Keratinocyte (primary cell): ENCODE data around the gene ZCWPW1. TPM values are rescaled to one million over a fixed set of nuclear protein-coding genes. Genes with fewer than 3 reads are reported as not detected.

Source experiments
- DNase-seq: peaks from one replicate; pipeline ENCODE4 v3.0.0-alpha.2; 2011; ENCODE audit warnings: low read depth, missing footprints, low spot score
- FAIRE-seq: peaks from 2 replicates; lab custom pipeline; 2011; peaks lifted over from hg19 to GRCh38; lab: Jason Lieb, UNC
- H2AFZ ChIP-seq: 2 replicates; pipeline ENCODE4 v1.6.0; 2012; ENCODE audit warnings: low read length, control low read depth, inconsistent platforms; ENCODE audit not compliant: control insufficient read depth
- H3K27ac ChIP-seq: 2 replicates; pipeline ENCODE4 v1.5.1; 2011; ENCODE audit warnings: low read length; ENCODE audit not compliant: control insufficient read depth, insufficient read depth
- H3K27me3 ChIP-seq: 3 replicates; pipeline ENCODE4 v1.6.0; 2011; ENCODE audit warnings: low read length; ENCODE audit not compliant: control insufficient read depth, insufficient read depth; ENCODE audit errors: extremely low read depth
- H3K36me3 ChIP-seq, 2 experiments: 2 replicates in 1 of 2; 3 replicates in 1 of 2; pipeline ENCODE4 v1.5.1; 2011; ENCODE audit warnings: low read length in 2 of 2, mild to moderate bottlenecking in 1 of 2; ENCODE audit not compliant: control insufficient read depth in 2 of 2, insufficient read depth in 2 of 2; ENCODE audit errors: extremely low read depth in 1 of 2
- H3K4me1 ChIP-seq: 3 replicates; pipeline ENCODE4 v1.5.1; 2011; ENCODE audit warnings: low read length; ENCODE audit not compliant: control insufficient read depth, insufficient read depth; ENCODE audit errors: extremely low read depth
- H3K4me2 ChIP-seq: 3 replicates; pipeline ENCODE4 v1.6.0; 2011; ENCODE audit warnings: low read depth, low read length; ENCODE audit not compliant: control insufficient read depth, insufficient read depth; ENCODE audit errors: extremely low read depth
- H3K4me3 ChIP-seq, 3 experiments: fragments of 200-600 bp in 1 of 3; sonication (generic) in 1 of 3; 2 replicates in 2 of 3; 3 replicates in 1 of 3; pipeline ENCODE4 v1.5.1; 2011 to 2016; ENCODE audit warnings: low read length in 3 of 3, mild to moderate bottlenecking in 3 of 3, control low read depth in 2 of 3, inconsistent platforms in 1 of 3, low read depth in 1 of 3, mixed read lengths in 1 of 3, mixed run types in 1 of 3, moderate library complexity in 1 of 3; ENCODE audit not compliant: control insufficient read depth in 2 of 3, insufficient read depth in 2 of 3; ENCODE audit errors: extremely low read depth in 1 of 3
- H3K79me2 ChIP-seq: 2 replicates; pipeline ENCODE4 v1.6.0; 2012; ENCODE audit warnings: low read length; ENCODE audit not compliant: control insufficient read depth, insufficient read depth
- H3K9ac ChIP-seq: 3 replicates; pipeline ENCODE4 v1.6.0; 2011; ENCODE audit warnings: low read length; ENCODE audit not compliant: control insufficient read depth, insufficient read depth; ENCODE audit errors: extremely low read depth
- H3K9me1 ChIP-seq: 3 replicates; pipeline ENCODE4 v1.6.0; 2011; ENCODE audit warnings: low read length; ENCODE audit not compliant: control insufficient read depth, insufficient read depth; ENCODE audit errors: extremely low read depth
- H3K9me3 ChIP-seq: 2 replicates; pipeline ENCODE4 v1.5.1; 2012; ENCODE audit warnings: low read depth, low read length; ENCODE audit not compliant: control insufficient read depth
- H4K20me1 ChIP-seq: 3 replicates; pipeline ENCODE4 v1.6.0; 2011; ENCODE audit warnings: low read length; ENCODE audit not compliant: control insufficient read depth, insufficient read depth; ENCODE audit errors: extremely low read depth
- EZH2 ChIP-seq: IDR thresholded peaks from one replicate; pipeline ENCODE4 v1.6.1; 2012; ENCODE audit warnings: inconsistent platforms, mild to moderate bottlenecking, low read length, moderate library complexity
- dilution Hi-C: fragments of 300-500 bp; cut with MboI; formaldehyde crosslinking; loops from one replicate; pipeline ENCODE4 v1.7.0; 2020; ENCODE audit warnings: low sequenced_read_pairs; ENCODE audit not compliant: extremely low pct_ligation_motif_present
- polyA plus RNA-seq, 5 experiments: library from polyadenylated mRNA; depleted of rRNA in 3 of 5; stranded (reverse) in 3 of 5; stranded (forward) in 1 of 5; unstranded in 1 of 5; fragments of >200 nt; gene quantifications; 1 replicate in 1 of 5; 2 replicates in 3 of 5; 3 replicates in 1 of 5; pipeline versions ENCODE4 v1.2.1 to v1.2.3, GENCODE V29; 2011 to 2012; ENCODE audit warnings: missing spikeins in 2 of 5, low read depth in 1 of 5, low replicate concordance in 1 of 5
- TF ChIP-seq, protein P1 (sequence below), 3 experiments: IDR thresholded peaks in 1 of 3; conservative IDR thresholded peaks in 1 of 3; optimal IDR thresholded peaks in 1 of 3; 2 replicates in 2 of 3; 3 replicates in 1 of 3; pipeline versions ENCODE3 to v1.5.1; 2011; ENCODE audit warnings: low read length in 3 of 3, mild to moderate bottlenecking in 3 of 3, moderate library complexity in 2 of 3, control low read depth in 1 of 3, inconsistent platforms in 1 of 3; ENCODE audit not compliant: insufficient read depth in 2 of 3; ENCODE audit errors: extremely low read depth in 1 of 3

ZCWPW1 gene
- polyA plus RNA-seq, 1 donor (not counting 4 experiments of a cell fraction or from before 2014, with no cell fraction given): 1.4 TPM

DNA sequence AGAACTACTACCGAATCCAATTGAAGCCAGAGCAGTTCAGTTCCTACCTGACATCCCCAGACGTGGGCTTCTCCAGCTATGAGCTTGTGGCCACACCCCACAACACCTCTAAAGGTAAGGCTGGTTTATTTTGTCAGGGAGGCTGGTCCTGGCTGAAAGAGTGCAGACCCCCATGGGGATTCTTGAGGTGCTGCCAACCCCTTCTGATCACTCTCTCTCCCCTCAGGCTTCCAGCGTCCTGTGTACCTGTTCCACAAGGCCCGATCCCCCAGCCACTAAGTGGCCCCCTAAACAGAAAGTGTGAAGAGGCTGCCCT lies 4.7 kb upstream of the ZCWPW1 start:
- dilution Hi-C loops: no loop called here
- TF ChIP-seq EZH2: no peak
- TF ChIP-seq, protein P1, sequence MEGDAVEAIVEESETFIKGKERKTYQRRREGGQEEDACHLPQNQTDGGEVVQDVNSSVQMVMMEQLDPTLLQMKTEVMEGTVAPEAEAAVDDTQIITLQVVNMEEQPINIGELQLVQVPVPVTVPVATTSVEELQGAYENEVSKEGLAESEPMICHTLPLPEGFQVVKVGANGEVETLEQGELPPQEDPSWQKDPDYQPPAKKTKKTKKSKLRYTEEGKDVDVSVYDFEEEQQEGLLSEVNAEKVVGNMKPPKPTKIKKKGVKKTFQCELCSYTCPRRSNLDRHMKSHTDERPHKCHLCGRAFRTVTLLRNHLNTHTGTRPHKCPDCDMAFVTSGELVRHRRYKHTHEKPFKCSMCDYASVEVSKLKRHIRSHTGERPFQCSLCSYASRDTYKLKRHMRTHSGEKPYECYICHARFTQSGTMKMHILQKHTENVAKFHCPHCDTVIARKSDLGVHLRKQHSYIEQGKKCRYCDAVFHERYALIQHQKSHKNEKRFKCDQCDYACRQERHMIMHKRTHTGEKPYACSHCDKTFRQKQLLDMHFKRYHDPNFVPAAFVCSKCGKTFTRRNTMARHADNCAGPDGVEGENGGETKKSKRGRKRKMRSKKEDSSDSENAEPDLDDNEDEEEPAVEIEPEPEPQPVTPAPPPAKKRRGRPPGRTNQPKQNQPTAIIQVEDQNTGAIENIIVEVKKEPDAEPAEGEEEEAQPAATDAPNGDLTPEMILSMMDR (optimal IDR thresholded peaks at IDR 0.05 in 1 of 3, IDR thresholded peaks at IDR 0.05 in 1 of 3, conservative IDR thresholded peaks at IDR 0.05 in 1 of 3; ENCODE audit: extremely low read depth in 1 of 3, insufficient read depth in 2 of 3, low read length in 3 of 3): no peak
- H3K27me3 ChIP-seq: no peaks in the 10 kb centered on the region
- no peak overlapping the region for H3K4me3 ChIP-seq
- H4K20me1 ChIP-seq: peaks cover 4% of the 10 kb centered on the region
- no peak overlapping the region for H3K27ac ChIP-seq
- no peak overlapping the region for H3K4me2 ChIP-seq
- H3K9ac ChIP-seq: no peak overlapping the region
- no peaks in the 10 kb centered on the region for H3K9me3 ChIP-seq
- FAIRE-seq: no peak
- H2AFZ ChIP-seq: no peak overlapping the region
- peaks cover 53% of the 10 kb centered on the region for H3K79me2 ChIP-seq
- DNase-seq: no peak
- peaks cover 26% of the 10 kb centered on the region for H3K4me1 ChIP-seq
- peaks cover 3% of the 10 kb centered on the region for H3K9me1 ChIP-seq
- H3K36me3 ChIP-seq: peaks cover 9 to 40% of the 10 kb centered on the region in 2 experiments

DNA sequence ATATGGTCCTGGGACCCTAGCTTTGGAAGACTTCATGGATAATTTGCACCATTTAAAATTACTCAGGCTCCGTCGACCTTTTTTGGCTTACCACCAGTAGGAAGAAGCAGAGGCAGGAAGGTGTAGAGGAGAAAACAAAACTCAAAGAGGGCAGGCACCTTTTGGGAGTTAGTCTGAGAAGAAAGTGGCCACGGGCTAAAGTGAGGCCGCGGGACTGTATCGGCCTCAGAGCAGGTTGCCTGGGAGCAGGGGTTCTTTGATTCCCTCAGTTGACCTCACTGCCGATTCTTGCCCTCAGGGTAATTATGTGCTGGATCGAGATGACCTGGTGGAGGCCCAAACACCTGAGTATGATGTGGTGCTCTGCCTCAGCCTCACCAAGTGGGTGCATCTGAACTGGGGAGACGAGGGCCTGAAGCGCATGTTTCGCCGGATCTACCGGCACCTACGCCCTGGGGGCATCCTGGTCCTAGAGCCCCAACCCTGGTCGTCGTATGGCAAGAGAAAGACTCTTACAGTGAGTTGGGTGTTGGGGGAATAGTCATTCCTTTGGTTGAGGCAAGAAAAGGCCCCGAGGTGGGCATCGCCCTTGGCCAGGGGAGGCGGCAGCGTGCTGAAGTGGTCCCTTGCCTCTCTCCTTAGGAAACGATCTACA lies 4.2 kb upstream of the ZCWPW1 start:
- peak overlapping the region; percentile 22 for H3K4me2 ChIP-seq
- H3K79me2 ChIP-seq: peaks cover 53% of the 10 kb centered on the region
- no peaks in the 10 kb centered on the region for H3K27me3 ChIP-seq
- TF ChIP-seq, protein P1 (optimal IDR thresholded peaks at IDR 0.05 in 1 of 3, IDR thresholded peaks at IDR 0.05 in 1 of 3, conservative IDR thresholded peaks at IDR 0.05 in 1 of 3; ENCODE audit: extremely low read depth in 1 of 3, insufficient read depth in 2 of 3, low read length in 3 of 3): no peak
- TF ChIP-seq EZH2: no peak
- DNase-seq (no peak), FAIRE-seq (no peak)
- H2AFZ ChIP-seq: no peak overlapping the region
- H3K27ac ChIP-seq: no peak overlapping the region
- peaks cover 9 to 40% of the 10 kb centered on the region in 2 experiments for H3K36me3 ChIP-seq
- H3K9ac ChIP-seq: no peak overlapping the region
- H3K9me1 ChIP-seq: peaks cover 3% of the 10 kb centered on the region
- dilution Hi-C loops: no loop called here
- H3K9me3 ChIP-seq: no peaks in the 10 kb centered on the region
- H3K4me3 ChIP-seq: no peak overlapping the region
- peaks cover 4% of the 10 kb centered on the region for H4K20me1 ChIP-seq
- H3K4me1 ChIP-seq: peaks cover 30% of the 10 kb centered on the region
